ENCODE results near the gene CCIN.
A peak's percentile ranks its signal among the peaks of the same experiment; 100 is the strongest.

DNA sequence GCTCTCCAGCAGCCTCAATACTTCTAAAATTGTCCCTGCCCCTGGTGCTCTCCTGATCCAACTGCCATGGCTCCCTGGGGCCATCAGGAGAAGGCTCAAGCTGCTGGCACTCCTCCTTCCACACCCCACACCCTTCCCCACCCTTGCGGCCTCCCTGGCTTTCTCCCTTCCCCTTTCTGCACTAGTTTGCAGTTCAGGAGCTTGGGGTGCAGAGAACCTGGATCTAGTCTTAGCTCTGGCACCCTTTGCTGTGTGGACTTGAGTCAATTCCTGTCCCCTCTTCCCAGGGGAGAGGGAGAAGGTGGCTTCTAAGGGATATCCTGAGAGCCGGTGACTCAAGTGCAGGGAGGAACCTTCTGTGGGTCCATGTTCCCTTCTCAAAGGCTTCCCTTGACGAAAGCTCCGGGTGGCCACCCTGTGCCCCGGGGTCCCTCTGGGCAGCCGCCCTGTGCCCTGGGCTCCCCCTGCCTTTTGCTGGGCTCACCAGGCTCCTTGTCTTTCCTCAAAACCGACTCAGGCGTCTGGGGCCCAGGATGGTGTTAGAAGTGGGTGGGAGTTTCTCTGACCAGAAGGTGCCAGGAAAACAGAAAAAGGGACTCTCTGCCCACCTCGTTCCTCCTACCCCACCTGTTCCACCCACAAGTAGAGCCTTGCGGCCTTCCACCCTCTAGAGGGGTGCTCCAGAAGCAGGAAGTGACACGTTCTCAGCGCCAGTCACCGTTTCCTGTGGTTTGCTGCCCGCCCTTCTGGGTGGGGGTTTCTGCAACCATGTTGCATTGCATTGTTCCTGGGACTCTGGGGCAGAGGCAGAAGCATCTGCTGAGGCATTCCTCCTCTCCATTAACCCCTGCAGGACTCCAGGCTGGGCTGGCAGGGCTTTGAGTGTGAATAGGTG lies 17.6 kb upstream of the CCIN start:
- TF ChIP-seq, protein P1, sequence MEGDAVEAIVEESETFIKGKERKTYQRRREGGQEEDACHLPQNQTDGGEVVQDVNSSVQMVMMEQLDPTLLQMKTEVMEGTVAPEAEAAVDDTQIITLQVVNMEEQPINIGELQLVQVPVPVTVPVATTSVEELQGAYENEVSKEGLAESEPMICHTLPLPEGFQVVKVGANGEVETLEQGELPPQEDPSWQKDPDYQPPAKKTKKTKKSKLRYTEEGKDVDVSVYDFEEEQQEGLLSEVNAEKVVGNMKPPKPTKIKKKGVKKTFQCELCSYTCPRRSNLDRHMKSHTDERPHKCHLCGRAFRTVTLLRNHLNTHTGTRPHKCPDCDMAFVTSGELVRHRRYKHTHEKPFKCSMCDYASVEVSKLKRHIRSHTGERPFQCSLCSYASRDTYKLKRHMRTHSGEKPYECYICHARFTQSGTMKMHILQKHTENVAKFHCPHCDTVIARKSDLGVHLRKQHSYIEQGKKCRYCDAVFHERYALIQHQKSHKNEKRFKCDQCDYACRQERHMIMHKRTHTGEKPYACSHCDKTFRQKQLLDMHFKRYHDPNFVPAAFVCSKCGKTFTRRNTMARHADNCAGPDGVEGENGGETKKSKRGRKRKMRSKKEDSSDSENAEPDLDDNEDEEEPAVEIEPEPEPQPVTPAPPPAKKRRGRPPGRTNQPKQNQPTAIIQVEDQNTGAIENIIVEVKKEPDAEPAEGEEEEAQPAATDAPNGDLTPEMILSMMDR (IDR thresholded peaks at IDR 0.05): no peak
- TF ChIP-seq RCOR1 (IDR thresholded peaks at IDR 0.05; ENCODE audit: low read length): no peak
- TF ChIP-seq, protein P2, sequence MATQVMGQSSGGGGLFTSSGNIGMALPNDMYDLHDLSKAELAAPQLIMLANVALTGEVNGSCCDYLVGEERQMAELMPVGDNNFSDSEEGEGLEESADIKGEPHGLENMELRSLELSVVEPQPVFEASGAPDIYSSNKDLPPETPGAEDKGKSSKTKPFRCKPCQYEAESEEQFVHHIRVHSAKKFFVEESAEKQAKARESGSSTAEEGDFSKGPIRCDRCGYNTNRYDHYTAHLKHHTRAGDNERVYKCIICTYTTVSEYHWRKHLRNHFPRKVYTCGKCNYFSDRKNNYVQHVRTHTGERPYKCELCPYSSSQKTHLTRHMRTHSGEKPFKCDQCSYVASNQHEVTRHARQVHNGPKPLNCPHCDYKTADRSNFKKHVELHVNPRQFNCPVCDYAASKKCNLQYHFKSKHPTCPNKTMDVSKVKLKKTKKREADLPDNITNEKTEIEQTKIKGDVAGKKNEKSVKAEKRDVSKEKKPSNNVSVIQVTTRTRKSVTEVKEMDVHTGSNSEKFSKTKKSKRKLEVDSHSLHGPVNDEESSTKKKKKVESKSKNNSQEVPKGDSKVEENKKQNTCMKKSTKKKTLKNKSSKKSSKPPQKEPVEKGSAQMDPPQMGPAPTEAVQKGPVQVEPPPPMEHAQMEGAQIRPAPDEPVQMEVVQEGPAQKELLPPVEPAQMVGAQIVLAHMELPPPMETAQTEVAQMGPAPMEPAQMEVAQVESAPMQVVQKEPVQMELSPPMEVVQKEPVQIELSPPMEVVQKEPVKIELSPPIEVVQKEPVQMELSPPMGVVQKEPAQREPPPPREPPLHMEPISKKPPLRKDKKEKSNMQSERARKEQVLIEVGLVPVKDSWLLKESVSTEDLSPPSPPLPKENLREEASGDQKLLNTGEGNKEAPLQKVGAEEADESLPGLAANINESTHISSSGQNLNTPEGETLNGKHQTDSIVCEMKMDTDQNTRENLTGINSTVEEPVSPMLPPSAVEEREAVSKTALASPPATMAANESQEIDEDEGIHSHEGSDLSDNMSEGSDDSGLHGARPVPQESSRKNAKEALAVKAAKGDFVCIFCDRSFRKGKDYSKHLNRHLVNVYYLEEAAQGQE (IDR thresholded peaks at IDR 0.05; ENCODE audit: low read depth, low read length): no peak
- TF ChIP-seq, protein P3, sequence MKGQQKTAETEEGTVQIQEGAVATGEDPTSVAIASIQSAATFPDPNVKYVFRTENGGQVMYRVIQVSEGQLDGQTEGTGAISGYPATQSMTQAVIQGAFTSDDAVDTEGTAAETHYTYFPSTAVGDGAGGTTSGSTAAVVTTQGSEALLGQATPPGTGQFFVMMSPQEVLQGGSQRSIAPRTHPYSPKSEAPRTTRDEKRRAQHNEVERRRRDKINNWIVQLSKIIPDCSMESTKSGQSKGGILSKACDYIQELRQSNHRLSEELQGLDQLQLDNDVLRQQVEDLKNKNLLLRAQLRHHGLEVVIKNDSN (IDR thresholded peaks at IDR 0.05; ENCODE audit: borderline replicate concordance, low read depth): no peak
- TF ChIP-seq POLR2AphosphoS5 (IDR thresholded peaks at IDR 0.05; ENCODE audit: low read depth, low read length): no peak
- TF ChIP-seq RXRA (IDR thresholded peaks at IDR 0.05; ENCODE audit: borderline replicate concordance, low read depth): no peak
- TF ChIP-seq TAF1 (IDR thresholded peaks at IDR 0.05; ENCODE audit: borderline replicate concordance, low read depth, low read length): peak; percentile 26; the same call in 1 of the 2 replicates
- TF ChIP-seq JUND (IDR thresholded peaks at IDR 0.05): no peak
- TF ChIP-seq FOXM1 (IDR thresholded peaks at IDR 0.05; ENCODE audit: low read depth): no peak
- TF ChIP-seq FOSL2 (IDR thresholded peaks at IDR 0.05; ENCODE audit: borderline replicate concordance, low read depth): peak; percentile 39; the same call in 1 of the 2 replicates
- no peak for TF ChIP-seq TEAD4 (IDR thresholded peaks at IDR 0.05; ENCODE audit: borderline replicate concordance, insufficient read depth)
- TF ChIP-seq ELF1 (IDR thresholded peaks at IDR 0.05): peak; percentile 56; the same call in 1 of the 2 replicates
- TF ChIP-seq EZH2phosphoT487 (IDR thresholded peaks at IDR 0.05; ENCODE audit: borderline replicate concordance, low read depth): no peak

Measured in SK-N-SH (cell line).